HepG2 (cell line): ENCODE results near the gene HSDL2. TPM values are rescaled to one million over a fixed set of nuclear protein-coding genes. Genes with fewer than 3 reads are reported as not detected.
A peak's percentile ranks its signal among the peaks of the same experiment; 100 is the strongest.

Source experiments
- ATF7 ChIP-seq, 2 experiments: fragments of 450-650 bp in 1 of 2; sonication (generic) in 1 of 2; formaldehyde crosslinking in 1 of 2; IDR thresholded peaks; 2 replicates each; pipeline versions ENCODE4 v1.4.0 to v1.6.1; 2016 to 2020; ENCODE audit warnings: antibody characterized with exemption in 1 of 2, mild to moderate bottlenecking in 1 of 2, missing genetic modification reagents in 1 of 2
- ATF7-NPFF ChIP-seq: sonication (generic); formaldehyde crosslinking; IDR thresholded peaks from 2 replicates; pipeline ENCODE4 v1.8.1; 2023; ENCODE audit warnings: mild to moderate bottlenecking, low read depth, missing genetic modification reagents, moderate library complexity
- EEA1 ChIP-seq: sonication (generic); formaldehyde crosslinking; IDR thresholded peaks from 2 replicates; pipeline ENCODE4 v1.5.1; 2020; ENCODE audit warnings: mild to moderate bottlenecking, missing genetic modification reagents, borderline replicate concordance
- FOSL1 ChIP-seq: sonication (generic); formaldehyde crosslinking; IDR thresholded peaks from 2 replicates; pipeline ENCODE4 v1.9.0; 2021; ENCODE audit warnings: missing genetic modification reagents, borderline replicate concordance
- FOXA3 ChIP-seq: IDR thresholded peaks from 2 replicates; pipeline ENCODE4 v1.6.1; 2016; ENCODE audit warnings: missing genetic modification reagents, missing compliant biosample characterization
- PHF21A ChIP-seq: sonication (generic); formaldehyde crosslinking; IDR thresholded peaks from 2 replicates; pipeline ENCODE4 v1.5.0; 2020; ENCODE audit warnings: mild to moderate bottlenecking, missing genetic modification reagents
- SALL1 ChIP-seq: sonication (generic); formaldehyde crosslinking; IDR thresholded peaks from 2 replicates; pipeline ENCODE4 v1.8.0; 2022; ENCODE audit warnings: mild to moderate bottlenecking, missing genetic modification reagents
- SAP130 ChIP-seq: IDR thresholded peaks from 2 replicates; pipeline ENCODE4 v1.6.1; 2016; ENCODE audit warnings: low read depth
- SNAI1 ChIP-seq: sonication (generic); formaldehyde crosslinking; IDR thresholded peaks from 2 replicates; pipeline ENCODE4 v1.5.0; 2020; ENCODE audit warnings: mild to moderate bottlenecking, missing genetic modification reagents, borderline replicate concordance
- TEAD3 ChIP-seq: optimal IDR thresholded peaks from 2 replicates; pipeline ENCODE3; 2016; ENCODE audit warnings: borderline replicate concordance
- ZC3H4 ChIP-seq: sonication (generic); formaldehyde crosslinking; IDR thresholded peaks from 2 replicates; pipeline ENCODE4 v1.4.0; 2020; ENCODE audit warnings: missing genetic modification reagents, borderline replicate concordance
- ZMYM4 ChIP-seq: sonication (generic); formaldehyde crosslinking; IDR thresholded peaks from 2 replicates; pipeline ENCODE4 v1.8.1; 2023; ENCODE audit warnings: mild to moderate bottlenecking, missing genetic modification reagents
- ZNF180 ChIP-seq: sonication (generic); formaldehyde crosslinking; IDR thresholded peaks from 2 replicates; pipeline ENCODE4 v1.4.0; 2020; ENCODE audit warnings: low read depth, missing genetic modification reagents, borderline replicate concordance
- ZNF761 ChIP-seq: sonication (generic); formaldehyde crosslinking; conservative IDR thresholded peaks from 2 replicates; pipeline ENCODE4 v1.4.0; 2020; ENCODE audit warnings: mild to moderate bottlenecking, missing genetic modification reagents
- ZSCAN21 ChIP-seq: sonication (generic); formaldehyde crosslinking; IDR thresholded peaks from 2 replicates; pipeline ENCODE4 v1.8.0; 2022; ENCODE audit warnings: mild to moderate bottlenecking, missing genetic modification reagents, moderate library complexity, borderline replicate concordance
- polyA plus RNA-seq, 8 experiments: library from polyadenylated mRNA; depleted of rRNA in 3 of 8; stranded (reverse) in 7 of 8; unstranded in 1 of 8; fragments of >200 nt; fragmentation: Illumina TruSeq in 4 of 8; extraction: Trizol in 4 of 8; gene quantifications; 2 replicates each; pipeline versions ENCODE4 v1.2.1 to v1.2.3, GENCODE V29; 2011 to 2016; ENCODE audit warnings: low read depth in 4 of 8, missing spikeins in 1 of 8, mixed read lengths in 1 of 8; ENCODE audit not compliant: insufficient read depth in 1 of 8
- total RNA-seq, 5 experiments: library from RNA; depleted of rRNA; stranded (reverse); fragments of >200 nt; fragmentation: Illumina TruSeq; extraction: Trizol; gene quantifications; 2 replicates each; pipeline ENCODE4 v1.2.3, GENCODE V29; 2016; ENCODE audit warnings: low read depth in 1 of 5
- TF ChIP-seq, protein P1 (sequence below): sonication (generic); formaldehyde crosslinking; IDR thresholded peaks from 2 replicates; pipeline ENCODE4 v1.5.0; 2020; ENCODE audit warnings: missing genetic modification reagents
- TF ChIP-seq, protein P2 (sequence below): IDR thresholded peaks from 2 replicates; pipeline ENCODE4 v1.6.1; 2016
- TF ChIP-seq, protein P3 (sequence below): sonication (generic); formaldehyde crosslinking; IDR thresholded peaks from 2 replicates; pipeline ENCODE4 v1.9.0; 2021; ENCODE audit warnings: missing genetic modification reagents, borderline replicate concordance
- TF ChIP-seq, protein P4 (sequence below): sonication (generic); formaldehyde crosslinking; IDR thresholded peaks from 2 replicates; pipeline ENCODE4 v1.4.0; 2020; ENCODE audit warnings: missing genetic modification reagents
- TF ChIP-seq, protein P5 (sequence below): sonication (generic); formaldehyde crosslinking; IDR thresholded peaks from 2 replicates; pipeline ENCODE4 v1.9.0; 2021; ENCODE audit warnings: missing genetic modification reagents, mild to moderate bottlenecking, borderline replicate concordance

The HSDL2 gene
- total and polyA plus RNA-seq, 2 of the 13 experiments (the other 11 are each of a cell fraction or from before 2014, with no cell fraction given), result 55.3 to 80.2 TPM

DNA sequence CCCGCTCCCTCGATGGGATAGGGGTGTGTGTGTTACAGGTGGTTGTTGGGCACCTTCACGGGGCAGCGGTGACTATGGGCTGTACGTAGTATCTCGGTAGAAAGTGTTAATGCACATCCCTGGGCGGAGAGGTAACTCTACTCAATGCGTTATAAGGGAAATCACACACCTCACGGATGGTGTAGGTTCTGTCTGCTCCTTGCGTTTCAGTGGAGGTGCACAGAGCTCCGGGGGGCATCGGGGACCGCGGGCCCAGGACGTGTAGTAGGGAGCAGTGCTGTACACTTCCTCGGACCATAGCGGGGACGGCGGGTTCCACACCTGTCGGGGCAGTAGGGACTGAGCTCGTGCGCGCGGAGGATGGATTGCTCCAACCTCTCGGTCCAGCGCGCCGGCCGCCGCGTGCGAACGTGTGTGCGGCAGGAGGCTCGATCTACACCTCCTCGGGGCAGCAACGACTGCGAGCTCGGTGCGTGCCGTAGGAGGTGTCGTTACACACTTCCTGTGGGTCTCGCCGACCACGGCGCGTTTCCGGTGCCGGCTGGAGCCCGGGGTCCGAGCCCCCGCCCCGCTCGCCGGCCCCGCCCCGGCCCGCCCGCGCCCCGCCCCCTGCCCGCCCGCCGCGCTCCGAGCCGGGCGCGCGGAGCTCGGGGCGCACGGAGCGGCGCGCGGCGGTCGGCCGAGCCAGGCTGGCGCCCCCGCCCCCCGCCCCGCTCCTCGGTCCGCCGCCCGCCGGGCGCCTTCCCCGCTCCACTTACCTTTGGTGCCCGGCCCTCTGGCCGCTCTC lies 106.5 kb downstream of the HSDL2 start, which contains the start of gene KIAA1958 (continued):
- TF ChIP-seq, protein P1, sequence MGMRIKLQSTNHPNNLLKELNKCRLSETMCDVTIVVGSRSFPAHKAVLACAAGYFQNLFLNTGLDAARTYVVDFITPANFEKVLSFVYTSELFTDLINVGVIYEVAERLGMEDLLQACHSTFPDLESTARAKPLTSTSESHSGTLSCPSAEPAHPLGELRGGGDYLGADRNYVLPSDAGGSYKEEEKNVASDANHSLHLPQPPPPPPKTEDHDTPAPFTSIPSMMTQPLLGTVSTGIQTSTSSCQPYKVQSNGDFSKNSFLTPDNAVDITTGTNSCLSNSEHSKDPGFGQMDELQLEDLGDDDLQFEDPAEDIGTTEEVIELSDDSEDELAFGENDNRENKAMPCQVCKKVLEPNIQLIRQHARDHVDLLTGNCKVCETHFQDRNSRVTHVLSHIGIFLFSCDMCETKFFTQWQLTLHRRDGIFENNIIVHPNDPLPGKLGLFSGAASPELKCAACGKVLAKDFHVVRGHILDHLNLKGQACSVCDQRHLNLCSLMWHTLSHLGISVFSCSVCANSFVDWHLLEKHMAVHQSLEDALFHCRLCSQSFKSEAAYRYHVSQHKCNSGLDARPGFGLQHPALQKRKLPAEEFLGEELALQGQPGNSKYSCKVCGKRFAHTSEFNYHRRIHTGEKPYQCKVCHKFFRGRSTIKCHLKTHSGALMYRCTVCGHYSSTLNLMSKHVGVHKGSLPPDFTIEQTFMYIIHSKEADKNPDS (CRISPR knock-in tag), result peak; percentile 76; the same call in 1 of the 2 replicates
- TF ChIP-seq ATF7-NPFF (CRISPR knock-in tag), result peak; percentile 98
- no peak for TF ChIP-seq PHF21A (CRISPR knock-in tag)
- TF ChIP-seq FOXA3 (CRISPR knock-in tag), result peak; percentile 54; the same call in 1 of the 2 replicates
- TF ChIP-seq ZC3H4 (CRISPR knock-in tag), result no peak
- TF ChIP-seq ZNF761, result peak; percentile 85; the same call in 1 of the 2 replicates
- TF ChIP-seq, protein P2, sequence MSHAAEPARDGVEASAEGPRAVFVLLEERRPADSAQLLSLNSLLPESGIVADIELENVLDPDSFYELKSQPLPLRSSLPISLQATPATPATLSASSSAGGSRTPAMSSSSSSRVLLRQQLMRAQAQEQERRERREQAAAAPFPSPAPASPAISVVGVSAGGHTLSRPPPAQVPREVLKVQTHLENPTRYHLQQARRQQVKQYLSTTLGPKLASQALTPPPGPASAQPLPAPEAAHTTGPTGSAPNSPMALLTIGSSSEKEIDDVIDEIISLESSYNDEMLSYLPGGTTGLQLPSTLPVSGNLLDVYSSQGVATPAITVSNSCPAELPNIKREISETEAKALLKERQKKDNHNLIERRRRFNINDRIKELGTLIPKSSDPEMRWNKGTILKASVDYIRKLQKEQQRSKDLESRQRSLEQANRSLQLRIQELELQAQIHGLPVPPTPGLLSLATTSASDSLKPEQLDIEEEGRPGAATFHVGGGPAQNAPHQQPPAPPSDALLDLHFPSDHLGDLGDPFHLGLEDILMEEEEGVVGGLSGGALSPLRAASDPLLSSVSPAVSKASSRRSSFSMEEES (CRISPR knock-in tag), result peak; percentile 83
- TF ChIP-seq EEA1 (CRISPR knock-in tag), result peak; percentile 96
- no peak for TF ChIP-seq FOSL1
- TF ChIP-seq ATF7 (IDR thresholded peaks at IDR 0.05), result no peak
- no peak for TF ChIP-seq ATF7 (CRISPR knock-in tag; IDR thresholded peaks at IDR 0.05)
- TF ChIP-seq, protein P3, sequence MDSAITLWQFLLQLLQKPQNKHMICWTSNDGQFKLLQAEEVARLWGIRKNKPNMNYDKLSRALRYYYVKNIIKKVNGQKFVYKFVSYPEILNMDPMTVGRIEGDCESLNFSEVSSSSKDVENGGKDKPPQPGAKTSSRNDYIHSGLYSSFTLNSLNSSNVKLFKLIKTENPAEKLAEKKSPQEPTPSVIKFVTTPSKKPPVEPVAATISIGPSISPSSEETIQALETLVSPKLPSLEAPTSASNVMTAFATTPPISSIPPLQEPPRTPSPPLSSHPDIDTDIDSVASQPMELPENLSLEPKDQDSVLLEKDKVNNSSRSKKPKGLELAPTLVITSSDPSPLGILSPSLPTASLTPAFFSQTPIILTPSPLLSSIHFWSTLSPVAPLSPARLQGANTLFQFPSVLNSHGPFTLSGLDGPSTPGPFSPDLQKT (CRISPR knock-in tag), result no peak
- peak; percentile 91 for TF ChIP-seq ZSCAN21 (CRISPR knock-in tag)
- TF ChIP-seq SAP130 (CRISPR knock-in tag), result peak; percentile 91
- peak; percentile 92 for TF ChIP-seq SALL1 (CRISPR knock-in tag)
- peak; percentile 41 for TF ChIP-seq TEAD3 (CRISPR knock-in tag)
- TF ChIP-seq ZMYM4 (CRISPR knock-in tag), result peak; percentile 86
- TF ChIP-seq, protein P4, sequence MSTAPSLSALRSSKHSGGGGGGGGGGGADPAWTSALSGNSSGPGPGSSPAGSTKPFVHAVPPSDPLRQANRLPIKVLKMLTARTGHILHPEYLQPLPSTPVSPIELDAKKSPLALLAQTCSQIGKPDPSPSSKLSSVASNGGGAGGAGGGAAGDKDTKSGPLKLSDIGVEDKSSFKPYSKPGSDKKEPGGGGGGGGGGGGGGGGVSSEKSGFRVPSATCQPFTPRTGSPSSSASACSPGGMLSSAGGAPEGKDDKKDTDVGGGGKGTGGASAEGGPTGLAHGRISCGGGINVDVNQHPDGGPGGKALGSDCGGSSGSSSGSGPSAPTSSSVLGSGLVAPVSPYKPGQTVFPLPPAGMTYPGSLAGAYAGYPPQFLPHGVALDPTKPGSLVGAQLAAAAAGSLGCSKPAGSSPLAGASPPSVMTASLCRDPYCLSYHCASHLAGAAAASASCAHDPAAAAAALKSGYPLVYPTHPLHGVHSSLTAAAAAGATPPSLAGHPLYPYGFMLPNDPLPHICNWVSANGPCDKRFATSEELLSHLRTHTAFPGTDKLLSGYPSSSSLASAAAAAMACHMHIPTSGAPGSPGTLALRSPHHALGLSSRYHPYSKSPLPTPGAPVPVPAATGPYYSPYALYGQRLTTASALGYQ (CRISPR knock-in tag), result no peak
- TF ChIP-seq SNAI1 (CRISPR knock-in tag), result peak; percentile 81; the same call in 1 of the 2 replicates
- TF ChIP-seq, protein P5, sequence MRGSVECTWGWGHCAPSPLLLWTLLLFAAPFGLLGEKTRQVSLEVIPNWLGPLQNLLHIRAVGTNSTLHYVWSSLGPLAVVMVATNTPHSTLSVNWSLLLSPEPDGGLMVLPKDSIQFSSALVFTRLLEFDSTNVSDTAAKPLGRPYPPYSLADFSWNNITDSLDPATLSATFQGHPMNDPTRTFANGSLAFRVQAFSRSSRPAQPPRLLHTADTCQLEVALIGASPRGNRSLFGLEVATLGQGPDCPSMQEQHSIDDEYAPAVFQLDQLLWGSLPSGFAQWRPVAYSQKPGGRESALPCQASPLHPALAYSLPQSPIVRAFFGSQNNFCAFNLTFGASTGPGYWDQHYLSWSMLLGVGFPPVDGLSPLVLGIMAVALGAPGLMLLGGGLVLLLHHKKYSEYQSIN, result no peak
- TF ChIP-seq ZNF180 (CRISPR knock-in tag), result no peak
